IMR-90 (cell line): Measurements from ENCODE around the gene PNMA8C.

ENCODE experiments used
- BHLHE40 ChIP-seq: fragments of 150-350 bp; IDR thresholded peaks from 2 replicates; pipeline ENCODE4 v1.6.1; 2016; ENCODE audit warnings: mild to moderate bottlenecking, low read depth, low read length
- CEBPB ChIP-seq: IDR thresholded peaks from 2 replicates; pipeline ENCODE4 v1.6.1; 2012; ENCODE audit warnings: low read depth, low read length, improper control_type of control experiment
- CHD1 ChIP-seq: IDR thresholded peaks from 2 replicates; pipeline ENCODE4 v1.6.1; 2012; ENCODE audit warnings: low read depth, low read length, improper control_type of control experiment
- FOS ChIP-seq: fragments of 150-350 bp; IDR thresholded peaks from 2 replicates; pipeline ENCODE4 v1.6.1; 2016; ENCODE audit warnings: low read depth, low read length
- MAFK ChIP-seq: IDR thresholded peaks from 2 replicates; pipeline ENCODE4 v1.6.1; 2012; ENCODE audit warnings: low read depth, low read length, improper control_type of control experiment
- MXI1 ChIP-seq: IDR thresholded peaks from 2 replicates; pipeline ENCODE4 v1.6.1; 2012; ENCODE audit warnings: low read depth, mild to moderate bottlenecking, low read length, moderate library complexity, borderline replicate concordance
- POLR2A ChIP-seq: IDR thresholded peaks from 2 replicates; pipeline ENCODE4 v1.6.1; 2012; ENCODE audit warnings: mild to moderate bottlenecking, low read depth, low read length
- RAD21 ChIP-seq: IDR thresholded peaks from 2 replicates; pipeline ENCODE4 v1.6.1; 2012; ENCODE audit warnings: low read length, improper control_type of control experiment
- RCOR1 ChIP-seq: IDR thresholded peaks from 2 replicates; pipeline ENCODE4 v1.6.1; 2012; ENCODE audit warnings: mild to moderate bottlenecking, low read length, improper control_type of control experiment; ENCODE audit not compliant: insufficient replicate concordance
- RFX5 ChIP-seq: IDR thresholded peaks from 2 replicates; pipeline ENCODE4 v1.8.0; 2012; ENCODE audit warnings: low read depth, mild to moderate bottlenecking, low read length, moderate library complexity
- TF ChIP-seq, protein P1 (sequence below): conservative IDR thresholded peaks from 2 replicates; pipeline ENCODE4 v1.5.1; 2012; ENCODE audit warnings: mild to moderate bottlenecking, low read depth, low read length, improper control_type of control experiment
- TF ChIP-seq, protein P2 (sequence below): fragments of 150-350 bp; IDR thresholded peaks from 2 replicates; pipeline ENCODE4 v1.6.1; 2017; ENCODE audit warnings: mild to moderate bottlenecking, antibody characterized with exemption, low read length, low read depth
- TF ChIP-seq, protein P3 (sequence below): fragments of 150-350 bp; IDR thresholded peaks from 2 replicates; pipeline ENCODE4 v1.6.1; 2016; ENCODE audit warnings: low read depth, mild to moderate bottlenecking, low read length, moderate library complexity, borderline replicate concordance

DNA sequence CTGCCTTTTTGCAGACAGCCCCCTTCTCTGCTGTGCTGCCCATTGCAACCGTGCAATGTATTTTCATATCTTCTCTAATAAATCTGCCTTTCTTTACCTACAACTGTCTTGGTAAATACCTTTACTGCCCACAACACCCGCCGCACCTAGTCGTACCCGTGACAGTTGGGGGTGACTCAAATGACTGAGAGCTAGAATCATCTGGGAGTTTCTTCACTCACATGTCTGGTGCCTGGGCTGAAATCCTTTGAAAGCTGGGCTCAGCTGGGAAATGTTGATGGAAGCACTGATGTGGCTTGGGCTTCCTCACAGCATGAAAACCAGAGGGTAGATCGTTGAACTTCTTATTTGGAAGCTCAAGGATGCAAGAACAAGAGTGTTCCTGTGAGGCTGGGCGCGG lies 45.5 kb upstream of the PNMA8C start:
- no peak for TF ChIP-seq MXI1
- TF ChIP-seq, protein P1, sequence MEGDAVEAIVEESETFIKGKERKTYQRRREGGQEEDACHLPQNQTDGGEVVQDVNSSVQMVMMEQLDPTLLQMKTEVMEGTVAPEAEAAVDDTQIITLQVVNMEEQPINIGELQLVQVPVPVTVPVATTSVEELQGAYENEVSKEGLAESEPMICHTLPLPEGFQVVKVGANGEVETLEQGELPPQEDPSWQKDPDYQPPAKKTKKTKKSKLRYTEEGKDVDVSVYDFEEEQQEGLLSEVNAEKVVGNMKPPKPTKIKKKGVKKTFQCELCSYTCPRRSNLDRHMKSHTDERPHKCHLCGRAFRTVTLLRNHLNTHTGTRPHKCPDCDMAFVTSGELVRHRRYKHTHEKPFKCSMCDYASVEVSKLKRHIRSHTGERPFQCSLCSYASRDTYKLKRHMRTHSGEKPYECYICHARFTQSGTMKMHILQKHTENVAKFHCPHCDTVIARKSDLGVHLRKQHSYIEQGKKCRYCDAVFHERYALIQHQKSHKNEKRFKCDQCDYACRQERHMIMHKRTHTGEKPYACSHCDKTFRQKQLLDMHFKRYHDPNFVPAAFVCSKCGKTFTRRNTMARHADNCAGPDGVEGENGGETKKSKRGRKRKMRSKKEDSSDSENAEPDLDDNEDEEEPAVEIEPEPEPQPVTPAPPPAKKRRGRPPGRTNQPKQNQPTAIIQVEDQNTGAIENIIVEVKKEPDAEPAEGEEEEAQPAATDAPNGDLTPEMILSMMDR: no peak
- TF ChIP-seq RFX5: no peak
- TF ChIP-seq POLR2A: no peak
- no peak for TF ChIP-seq CEBPB
- TF ChIP-seq MAFK: no peak
- no peak for TF ChIP-seq RAD21
- TF ChIP-seq, protein P2, sequence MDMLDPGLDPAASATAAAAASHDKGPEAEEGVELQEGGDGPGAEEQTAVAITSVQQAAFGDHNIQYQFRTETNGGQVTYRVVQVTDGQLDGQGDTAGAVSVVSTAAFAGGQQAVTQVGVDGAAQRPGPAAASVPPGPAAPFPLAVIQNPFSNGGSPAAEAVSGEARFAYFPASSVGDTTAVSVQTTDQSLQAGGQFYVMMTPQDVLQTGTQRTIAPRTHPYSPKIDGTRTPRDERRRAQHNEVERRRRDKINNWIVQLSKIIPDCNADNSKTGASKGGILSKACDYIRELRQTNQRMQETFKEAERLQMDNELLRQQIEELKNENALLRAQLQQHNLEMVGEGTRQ: no peak
- TF ChIP-seq FOS: no peak
- TF ChIP-seq, protein P3, sequence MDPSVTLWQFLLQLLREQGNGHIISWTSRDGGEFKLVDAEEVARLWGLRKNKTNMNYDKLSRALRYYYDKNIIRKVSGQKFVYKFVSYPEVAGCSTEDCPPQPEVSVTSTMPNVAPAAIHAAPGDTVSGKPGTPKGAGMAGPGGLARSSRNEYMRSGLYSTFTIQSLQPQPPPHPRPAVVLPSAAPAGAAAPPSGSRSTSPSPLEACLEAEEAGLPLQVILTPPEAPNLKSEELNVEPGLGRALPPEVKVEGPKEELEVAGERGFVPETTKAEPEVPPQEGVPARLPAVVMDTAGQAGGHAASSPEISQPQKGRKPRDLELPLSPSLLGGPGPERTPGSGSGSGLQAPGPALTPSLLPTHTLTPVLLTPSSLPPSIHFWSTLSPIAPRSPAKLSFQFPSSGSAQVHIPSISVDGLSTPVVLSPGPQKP: no peak
- TF ChIP-seq BHLHE40: no peak
- TF ChIP-seq CHD1: no peak
- no peak for TF ChIP-seq RCOR1
